Activated T-cell treated with anti-CD3 and anti-CD28 coated beads, Interleukin-2, amount 50 U/mL, for 48 hours (primary cell): ENCODE results near the gene SERPINE2.
A peak's percentile ranks its signal among the peaks of the same experiment; 100 is the strongest.
"Not testable (repeated sequence)": the region's sequence is repeated elsewhere in the genome, so short reads cannot be mapped to it uniquely, and the experiment has no call there.

Experiments used
- DNase-seq, 2 experiments: peaks; one replicate each; pipeline ENCODE4 v3.0.0-alpha.2; 2020

SERPINE2 gene

GRCh38 chr2:223970343-223971128 is 68.5 kb downstream of the SERPINE2 start:
- DNase-seq = peak in 1 of 2 experiments; percentile 46

GRCh38 chr2:223969856-223970255 is 69.2 kb downstream of the SERPINE2 start:
- DNase-seq = no peak

GRCh38 chr2:223969315-223969714 is 69.8 kb downstream of the SERPINE2 start:
- DNase-seq = no peak

- no peak for DNase-seq
These were observed 71.1 kb downstream of the SERPINE2 start for GRCh38 chr2:223967981-223968380.

- DNase-seq = no peak
These were observed 79.4 kb downstream of the SERPINE2 start for GRCh38 chr2:223959688-223960087.

GRCh38 chr2:223957092-223957851 is 81.8 kb downstream of the SERPINE2 start, which contains the start of gene MRPL44:
Gene MRPL44 (plus strand): TSS chr2:223957463. CDS start chr2:223957473, 10 bp downstream.
- peak; percentile 98 to 99 for DNase-seq

- DNase-seq = peak in 1 of 2 experiments; percentile 43
These were observed 82.8 kb downstream of the SERPINE2 start for GRCh38 chr2:223956300-223956699.

GRCh38 chr2:223954401-223954800 is 84.7 kb downstream of the SERPINE2 start:
- DNase-seq = no peak

- DNase-seq = no peak
These were observed 86.7 kb downstream of the SERPINE2 start for GRCh38 chr2:223952280-223952968.

GRCh38 chr2:223950448-223951347 is 88.4 kb downstream of the SERPINE2 start:
- no peak for DNase-seq

GRCh38 chr2:223949241-223949840 is 89.7 kb downstream of the SERPINE2 start:
- DNase-seq = no peak

GRCh38 chr2:223947711-223948205 is 91.3 kb downstream of the SERPINE2 start:
- DNase-seq = no peak

- no peak for DNase-seq
These were observed 93.3 kb downstream of the SERPINE2 start for GRCh38 chr2:223945755-223946154.

- peak; percentile 85 to 89 for DNase-seq
These were observed 94.2 kb downstream of the SERPINE2 start, which contains the start of gene WDFY1 for GRCh38 chr2:223944703-223945531. Gene WDFY1 (minus strand): TSS chr2:223945335. CDS start chr2:223945284, 51 bp downstream.

- DNase-seq = peak; percentile 56 to 66
These were observed 94.9 kb downstream of the SERPINE2 start for GRCh38 chr2:223944166-223944702.

GRCh38 chr2:223943561-223944008 is 95.5 kb downstream of the SERPINE2 start:
- DNase-seq = no peak

- no peak for DNase-seq
These were observed 96.0 kb downstream of the SERPINE2 start for GRCh38 chr2:223943135-223943534.

- peak; percentile 78 to 82 for DNase-seq
These were observed 97.4 kb downstream of the SERPINE2 start for GRCh38 chr2:223941579-223942277.

GRCh38 chr2:223939438-223939837 is 99.6 kb downstream of the SERPINE2 start:
- DNase-seq = not testable (repeated sequence)
